Measurements from ENCODE around the gene ARHGAP26.

The ARHGAP26 gene

GRCh38 chr5:143110591-143110990, 340.4 kb downstream of the ARHGAP26 start:
- TF ChIP-seq POLR2AphosphoS5 (IDR thresholded peaks at IDR 0.05; ENCODE audit: low read depth, low read length) (no peak), TAF1 (IDR thresholded peaks at IDR 0.05; ENCODE audit: borderline replicate concordance, insufficient read depth, low read length) (no peak), SIN3A (IDR thresholded peaks at IDR 0.05; ENCODE audit: borderline replicate concordance, insufficient read depth, low read length) (no peak), FOXP2 (optimal IDR thresholded peaks at IDR 0.05; ENCODE audit: borderline replicate concordance, extremely low read depth, extremely low read length, insufficient read depth) (no peak)
- TF ChIP-seq, protein P1, sequence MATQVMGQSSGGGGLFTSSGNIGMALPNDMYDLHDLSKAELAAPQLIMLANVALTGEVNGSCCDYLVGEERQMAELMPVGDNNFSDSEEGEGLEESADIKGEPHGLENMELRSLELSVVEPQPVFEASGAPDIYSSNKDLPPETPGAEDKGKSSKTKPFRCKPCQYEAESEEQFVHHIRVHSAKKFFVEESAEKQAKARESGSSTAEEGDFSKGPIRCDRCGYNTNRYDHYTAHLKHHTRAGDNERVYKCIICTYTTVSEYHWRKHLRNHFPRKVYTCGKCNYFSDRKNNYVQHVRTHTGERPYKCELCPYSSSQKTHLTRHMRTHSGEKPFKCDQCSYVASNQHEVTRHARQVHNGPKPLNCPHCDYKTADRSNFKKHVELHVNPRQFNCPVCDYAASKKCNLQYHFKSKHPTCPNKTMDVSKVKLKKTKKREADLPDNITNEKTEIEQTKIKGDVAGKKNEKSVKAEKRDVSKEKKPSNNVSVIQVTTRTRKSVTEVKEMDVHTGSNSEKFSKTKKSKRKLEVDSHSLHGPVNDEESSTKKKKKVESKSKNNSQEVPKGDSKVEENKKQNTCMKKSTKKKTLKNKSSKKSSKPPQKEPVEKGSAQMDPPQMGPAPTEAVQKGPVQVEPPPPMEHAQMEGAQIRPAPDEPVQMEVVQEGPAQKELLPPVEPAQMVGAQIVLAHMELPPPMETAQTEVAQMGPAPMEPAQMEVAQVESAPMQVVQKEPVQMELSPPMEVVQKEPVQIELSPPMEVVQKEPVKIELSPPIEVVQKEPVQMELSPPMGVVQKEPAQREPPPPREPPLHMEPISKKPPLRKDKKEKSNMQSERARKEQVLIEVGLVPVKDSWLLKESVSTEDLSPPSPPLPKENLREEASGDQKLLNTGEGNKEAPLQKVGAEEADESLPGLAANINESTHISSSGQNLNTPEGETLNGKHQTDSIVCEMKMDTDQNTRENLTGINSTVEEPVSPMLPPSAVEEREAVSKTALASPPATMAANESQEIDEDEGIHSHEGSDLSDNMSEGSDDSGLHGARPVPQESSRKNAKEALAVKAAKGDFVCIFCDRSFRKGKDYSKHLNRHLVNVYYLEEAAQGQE (IDR thresholded peaks at IDR 0.05; ENCODE audit: insufficient read depth in 1 of 2, low read depth in 2 of 2, low read length in 2 of 2), result no peak

GRCh38 chr5:143111799-143112198, 341.6 kb downstream of the ARHGAP26 start:
- TF ChIP-seq TAF1 (IDR thresholded peaks at IDR 0.05; ENCODE audit: borderline replicate concordance, insufficient read depth, low read length) (no peak), POLR2AphosphoS5 (IDR thresholded peaks at IDR 0.05; ENCODE audit: low read depth, low read length) (no peak), FOXP2 (optimal IDR thresholded peaks at IDR 0.05; ENCODE audit: borderline replicate concordance, extremely low read depth, extremely low read length, insufficient read depth) (no peak), SIN3A (IDR thresholded peaks at IDR 0.05; ENCODE audit: borderline replicate concordance, insufficient read depth, low read length) (no peak)
- TF ChIP-seq, protein P1 (IDR thresholded peaks at IDR 0.05; ENCODE audit: insufficient read depth in 1 of 2, low read depth in 2 of 2, low read length in 2 of 2), result no peak

DNA sequence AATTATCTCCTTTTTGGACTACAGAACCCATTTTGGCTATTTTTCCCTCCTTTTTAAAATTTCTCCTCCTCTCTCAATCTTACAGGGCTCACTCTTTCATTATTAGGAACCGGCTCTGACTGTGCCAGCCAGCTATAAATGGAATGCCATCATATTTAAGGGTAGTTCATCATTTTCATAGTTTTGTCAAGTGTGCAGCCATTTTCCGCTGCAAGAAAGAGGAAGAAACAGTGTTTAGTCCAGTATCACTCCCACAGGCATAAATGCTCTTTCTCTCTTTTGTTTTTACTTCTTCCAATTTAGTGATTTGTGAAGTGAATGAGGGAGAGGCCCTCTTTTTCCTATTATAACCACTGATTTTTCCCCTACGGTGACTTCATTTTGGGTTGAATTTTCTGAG, 343.3 kb downstream of the ARHGAP26 start:
- no peak for TF ChIP-seq POLR2AphosphoS5 (IDR thresholded peaks at IDR 0.05; ENCODE audit: low read depth, low read length)
- TF ChIP-seq FOXP2 (optimal IDR thresholded peaks at IDR 0.05; ENCODE audit: borderline replicate concordance, extremely low read depth, extremely low read length, insufficient read depth), result no peak
- TF ChIP-seq SIN3A (IDR thresholded peaks at IDR 0.05; ENCODE audit: borderline replicate concordance, insufficient read depth, low read length), result no peak
- TF ChIP-seq, protein P1 (IDR thresholded peaks at IDR 0.05; ENCODE audit: insufficient read depth in 1 of 2, low read depth in 2 of 2, low read length in 2 of 2), result no peak

- TF ChIP-seq FOXP2 (optimal IDR thresholded peaks at IDR 0.05; ENCODE audit: borderline replicate concordance, extremely low read depth, extremely low read length, insufficient read depth) (no peak), POLR2AphosphoS5 (IDR thresholded peaks at IDR 0.05; ENCODE audit: low read depth, low read length) (no peak), TAF1 (IDR thresholded peaks at IDR 0.05; ENCODE audit: borderline replicate concordance, insufficient read depth, low read length) (no peak), SIN3A (IDR thresholded peaks at IDR 0.05; ENCODE audit: borderline replicate concordance, insufficient read depth, low read length) (no peak)
- TF ChIP-seq, protein P1 (IDR thresholded peaks at IDR 0.05; ENCODE audit: insufficient read depth in 1 of 2, low read depth in 2 of 2, low read length in 2 of 2), result no peak
Measured at GRCh38 chr5:143114481-143114880, 344.3 kb downstream of the ARHGAP26 start.

GRCh38 chr5:143115381-143115780, 345.2 kb downstream of the ARHGAP26 start:
- TF ChIP-seq FOXP2 (optimal IDR thresholded peaks at IDR 0.05; ENCODE audit: borderline replicate concordance, extremely low read depth, extremely low read length, insufficient read depth), result no peak
- TF ChIP-seq TAF1 (IDR thresholded peaks at IDR 0.05; ENCODE audit: borderline replicate concordance, insufficient read depth, low read length), result no peak
- no peak for TF ChIP-seq POLR2AphosphoS5 (IDR thresholded peaks at IDR 0.05; ENCODE audit: low read depth, low read length)
- TF ChIP-seq, protein P1 (IDR thresholded peaks at IDR 0.05; ENCODE audit: insufficient read depth in 1 of 2, low read depth in 2 of 2, low read length in 2 of 2), result no peak

All from PFSK-1 (cell line).